HT1080 (cell line): ENCODE results near the gene NPAS3. TPM values are rescaled to one million over a fixed set of nuclear protein-coding genes. Genes with fewer than 3 reads are reported as not detected.

ENCODE experiments used
- DNase-seq: peaks from one replicate; pipeline ENCODE4 v3.0.0-alpha.2; 2015; ENCODE audit warnings: low read depth
- total RNA-seq: library from RNA; depleted of rRNA; stranded (reverse); fragments of >200 nt; shearing (Covaris generic); gene quantifications from 2 replicates; pipeline ENCODE4 v1.2.3, GENCODE V29; 2014

Gene NPAS3
- total RNA-seq, 1 experiment from 2014 or later = 0.18 TPM

DNA sequence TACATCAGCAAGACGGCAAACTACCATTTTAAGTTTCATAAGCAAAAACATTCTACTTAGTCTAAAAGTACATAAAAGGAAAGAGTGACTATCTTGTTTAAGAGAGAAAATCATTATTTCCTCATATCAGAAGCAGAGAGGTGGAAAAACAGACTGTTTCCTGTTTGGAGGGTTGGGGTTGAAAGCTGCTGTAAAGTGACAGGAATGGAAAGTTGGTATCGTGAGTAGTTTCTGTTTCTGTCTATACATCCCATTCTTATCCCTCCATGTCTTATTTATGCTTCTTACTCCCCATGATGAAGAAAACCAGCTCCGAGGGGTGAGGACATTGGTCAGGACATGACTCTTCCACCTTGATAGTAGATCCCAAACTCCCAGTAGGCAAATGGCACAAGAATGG is 795.7 kb downstream of the NPAS3 start:
- no peak for DNase-seq

DNA sequence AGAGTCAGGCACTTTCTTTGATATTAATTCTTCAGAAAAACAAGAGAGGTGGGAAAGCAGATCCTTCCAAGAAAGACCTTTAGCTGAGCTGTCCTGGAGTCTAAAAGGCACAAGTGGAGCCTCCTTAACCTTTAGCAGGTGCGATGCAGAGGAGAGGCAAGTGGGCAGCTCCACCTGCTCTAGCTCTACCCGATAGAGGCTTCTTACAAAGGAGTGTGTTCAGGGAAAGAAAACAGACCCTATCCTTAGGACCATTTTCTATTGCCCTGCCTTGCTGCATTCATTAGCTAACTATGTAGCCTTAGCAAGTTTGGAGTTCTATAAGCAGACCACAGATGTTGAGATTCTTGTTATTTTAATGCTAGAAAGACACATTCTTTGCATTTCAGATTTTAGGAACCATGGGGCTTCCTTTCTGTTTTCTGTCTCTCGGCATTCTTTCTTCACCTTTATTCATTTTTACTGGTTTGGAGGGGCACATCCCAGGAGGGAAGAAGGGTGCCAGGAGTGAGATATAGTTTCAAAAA is 797.7 kb downstream of the NPAS3 start:
- DNase-seq = no peak

DNA sequence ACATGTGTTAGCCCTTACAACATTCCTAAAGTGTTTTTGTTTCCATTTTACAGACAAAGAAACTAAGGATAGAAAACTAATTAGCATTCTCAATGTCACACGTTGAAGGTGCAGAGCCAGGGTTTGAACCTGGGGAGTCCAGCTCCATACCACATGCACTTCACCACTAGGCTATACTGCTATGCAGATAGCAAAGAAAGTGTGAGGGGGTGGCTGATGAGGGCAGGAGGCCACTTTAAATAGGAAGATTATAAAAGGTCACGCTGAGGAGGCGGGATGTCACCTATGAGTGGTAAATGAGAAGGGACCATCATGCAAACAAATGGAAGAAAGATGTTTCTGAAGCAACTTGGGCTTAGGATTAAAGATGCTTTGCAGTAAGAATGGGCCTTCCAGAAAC is 798.3 kb downstream of the NPAS3 start:
- no peak for DNase-seq

DNA sequence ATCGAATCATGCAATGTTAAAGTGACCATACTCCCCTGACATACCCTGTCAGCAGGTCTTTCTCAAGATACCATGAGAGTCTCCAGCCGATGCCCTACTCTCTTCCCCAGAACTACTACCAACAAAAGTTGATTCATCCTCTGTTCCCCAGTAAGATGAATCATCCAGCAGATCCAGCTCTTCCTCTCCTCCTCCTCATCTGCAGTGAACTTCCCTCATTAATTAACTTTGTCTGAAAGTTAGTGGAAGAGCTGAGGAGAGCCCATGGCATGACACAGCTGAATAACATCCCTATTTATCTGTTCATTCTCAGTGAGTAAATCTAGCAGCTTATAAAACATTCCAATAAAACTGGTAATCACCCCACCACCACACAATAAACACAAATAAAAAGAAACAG is 798.8 kb downstream of the NPAS3 start:
- peak; percentile 75 for DNase-seq

DNA sequence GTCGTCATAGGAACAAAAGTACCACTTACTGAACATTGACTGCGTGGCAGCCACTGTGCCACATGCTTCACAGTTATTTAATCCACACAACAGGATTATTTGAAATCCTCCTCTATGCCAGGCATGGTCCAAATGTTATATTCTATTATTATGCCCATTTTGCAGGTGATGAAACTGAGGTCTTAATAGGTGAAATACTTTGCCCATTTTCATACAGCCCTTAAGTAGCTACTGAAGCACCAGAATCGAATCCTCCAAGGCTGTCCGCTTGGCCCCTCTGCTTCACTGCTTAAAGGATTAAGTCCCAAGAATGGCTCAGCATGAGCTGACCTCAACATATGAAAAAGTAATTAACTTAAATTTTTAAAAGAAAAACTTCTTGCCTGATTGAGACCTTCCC is 799.4 kb downstream of the NPAS3 start:
- no peak for DNase-seq

DNA sequence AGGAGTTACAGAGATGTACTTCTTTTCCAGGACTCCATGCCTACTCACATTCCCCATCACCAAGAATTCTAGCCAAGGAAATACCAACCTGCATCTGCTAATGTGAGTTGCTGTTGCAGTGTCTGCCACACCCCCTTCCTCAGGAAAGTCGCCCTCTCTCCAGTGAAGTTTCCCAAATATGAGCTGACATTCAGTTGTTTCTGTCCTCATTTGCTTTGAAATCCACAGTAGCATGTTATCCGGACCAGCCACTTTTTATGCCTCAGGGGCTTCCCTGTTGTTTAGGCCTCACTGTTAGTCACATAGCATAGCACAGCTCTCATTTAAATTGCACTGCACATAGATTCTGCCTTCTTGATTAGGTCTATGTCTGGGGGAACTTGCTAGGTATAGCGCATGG is 799.8 kb downstream of the NPAS3 start:
- DNase-seq = no peak

DNA sequence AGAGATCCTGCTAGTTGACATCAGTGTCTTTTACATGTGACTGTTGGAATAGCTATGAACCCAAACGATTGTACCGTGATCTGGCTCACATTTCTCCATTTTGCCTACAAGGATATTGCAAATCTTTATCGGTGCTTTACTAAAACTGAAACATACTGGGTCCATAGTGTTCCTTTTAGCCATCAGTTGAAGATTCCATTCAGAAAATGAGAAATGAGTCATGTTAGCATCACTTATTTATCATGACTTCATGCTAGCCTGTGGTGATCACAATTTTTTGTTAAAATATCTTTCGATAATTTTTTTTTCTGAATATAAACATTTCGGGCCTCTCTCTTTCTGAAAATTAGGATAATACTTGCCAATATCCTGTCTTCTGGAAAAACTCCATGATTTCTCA is 801.9 kb downstream of the NPAS3 start:
- no peak for DNase-seq

DNA sequence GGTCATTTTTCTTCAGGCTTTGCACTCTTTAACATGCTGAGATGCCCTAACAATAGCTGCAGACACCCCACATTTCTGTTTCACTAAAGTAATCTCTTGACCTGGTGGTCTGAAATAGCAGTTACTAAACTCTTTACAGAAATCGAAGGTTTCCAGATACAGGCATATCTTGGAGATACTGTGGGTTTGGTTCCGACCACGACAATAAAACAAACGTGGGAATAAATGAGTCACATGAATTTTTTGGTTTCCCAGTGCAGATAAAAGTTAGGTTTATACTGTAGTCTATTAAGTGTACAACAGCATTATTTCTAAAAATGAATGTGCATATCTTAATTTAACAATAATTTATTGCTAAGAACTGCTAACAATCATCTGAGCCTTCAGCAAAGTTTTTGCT is 803.5 kb downstream of the NPAS3 start:
- no peak for DNase-seq

DNA sequence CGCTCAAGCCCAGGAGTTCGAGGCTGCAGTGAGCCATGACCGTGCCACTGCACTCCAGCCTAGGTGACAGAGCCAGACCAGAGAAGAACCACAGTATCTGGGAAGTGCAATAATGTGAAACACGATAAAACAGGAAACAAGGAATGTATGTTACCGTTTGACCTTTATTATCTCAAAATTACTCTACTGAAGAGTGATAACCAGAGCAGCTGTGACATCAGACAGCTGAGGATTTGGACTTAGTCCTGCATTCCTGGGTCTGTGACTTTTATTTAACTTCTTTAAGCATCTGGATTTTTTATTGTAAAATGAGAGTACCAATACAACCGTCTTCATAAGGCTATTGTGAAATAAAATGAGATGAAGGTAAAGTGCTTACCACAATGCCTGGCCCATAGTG is 806.5 kb downstream of the NPAS3 start:
- DNase-seq = no peak

DNA sequence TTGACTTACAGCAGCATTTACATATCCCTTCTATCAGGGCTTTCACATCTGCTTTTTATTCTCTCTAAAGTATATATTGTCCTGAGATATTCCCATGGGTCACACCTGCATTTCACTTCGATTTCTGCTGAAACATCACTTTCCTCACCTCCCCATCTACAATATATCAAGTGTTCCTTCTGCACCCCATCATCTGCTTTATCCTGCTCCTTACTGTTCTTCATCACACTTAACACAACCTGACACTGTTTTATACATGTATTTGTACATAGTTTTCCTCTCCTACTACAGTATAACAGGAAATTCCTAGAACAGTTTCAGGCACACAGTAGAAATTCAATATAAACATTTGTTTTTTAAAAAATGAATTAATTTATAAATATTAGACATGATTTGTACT is 809.1 kb downstream of the NPAS3 start:
- no peak for DNase-seq

DNA sequence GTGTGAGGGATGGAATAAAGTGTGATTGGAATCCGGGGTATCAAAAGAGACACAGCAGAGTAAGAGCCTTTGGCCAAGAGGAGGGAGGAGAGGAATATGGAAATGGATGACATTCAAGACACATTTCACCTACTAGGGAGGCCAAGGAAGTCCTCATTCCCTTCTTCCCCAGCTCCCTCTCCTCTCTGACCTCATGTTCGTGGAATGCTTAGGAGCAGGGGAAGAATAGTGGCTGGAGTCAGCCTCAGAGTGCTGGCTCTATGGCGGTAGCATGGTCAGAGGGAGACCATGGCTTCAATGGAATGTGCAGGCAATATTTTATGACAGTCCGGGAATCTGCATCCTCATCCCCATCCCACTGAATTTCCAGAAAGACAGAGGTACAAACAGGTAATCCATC is 815.6 kb downstream of the NPAS3 start:
- DNase-seq = peak; percentile 37

DNA sequence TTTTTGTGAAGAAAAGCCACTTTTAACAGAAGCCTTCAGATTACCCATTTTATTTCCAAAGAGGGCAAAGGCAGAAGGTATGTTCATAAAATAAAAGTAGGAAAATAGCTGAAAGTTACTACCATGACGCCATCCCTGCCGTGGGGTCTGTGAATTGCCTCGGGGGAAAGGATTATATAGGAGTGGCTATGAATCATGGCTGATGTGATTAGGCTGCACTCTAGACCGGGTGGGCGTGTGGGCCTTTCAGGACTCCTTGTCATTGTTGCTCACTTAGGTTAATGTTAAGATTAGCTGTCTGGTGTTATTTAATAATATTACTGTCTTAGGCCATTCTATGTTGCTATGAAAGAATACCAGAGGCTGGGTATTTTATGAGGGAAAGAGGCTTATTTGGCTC is 816.7 kb downstream of the NPAS3 start:
- no peak for DNase-seq

DNA sequence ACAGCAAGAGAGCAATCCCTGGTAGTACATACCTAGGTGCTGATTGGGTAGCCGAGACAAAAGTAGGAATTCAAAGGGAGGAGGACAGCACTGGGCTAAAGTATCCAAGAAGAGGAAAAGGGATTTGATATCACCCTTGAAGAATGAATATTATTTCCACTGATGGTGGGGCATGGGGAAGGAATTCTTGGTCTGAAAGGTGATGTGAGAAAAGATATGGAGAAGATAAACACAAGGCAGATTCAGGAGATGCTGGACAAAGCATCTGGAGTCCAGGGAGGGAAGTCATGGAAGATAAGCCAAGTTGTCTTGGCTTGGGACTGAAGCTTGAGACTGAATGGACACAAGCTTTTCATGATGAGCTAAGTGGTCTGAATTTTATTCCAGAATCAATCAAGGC is 818.2 kb downstream of the NPAS3 start:
- no peak for DNase-seq

DNA sequence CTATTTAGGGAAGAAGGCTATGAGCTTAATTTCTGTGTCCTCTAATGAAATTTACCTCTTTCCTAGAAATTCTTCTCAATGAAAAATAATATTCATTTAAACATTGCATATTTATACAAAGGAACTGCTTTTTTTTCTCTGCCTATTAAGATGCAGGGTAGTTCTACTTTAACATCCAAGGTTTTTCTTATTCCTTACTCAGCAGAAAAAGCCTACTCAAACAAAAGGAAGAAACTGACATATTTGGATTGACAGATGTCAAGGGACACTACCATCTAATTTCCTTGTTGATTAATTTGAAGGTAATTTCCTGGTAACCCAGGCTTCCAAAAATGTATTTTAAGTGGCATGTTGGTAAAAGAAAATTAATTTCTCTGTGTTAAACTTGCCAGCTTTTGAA is 819.9 kb downstream of the NPAS3 start:
- DNase-seq = no peak

DNA sequence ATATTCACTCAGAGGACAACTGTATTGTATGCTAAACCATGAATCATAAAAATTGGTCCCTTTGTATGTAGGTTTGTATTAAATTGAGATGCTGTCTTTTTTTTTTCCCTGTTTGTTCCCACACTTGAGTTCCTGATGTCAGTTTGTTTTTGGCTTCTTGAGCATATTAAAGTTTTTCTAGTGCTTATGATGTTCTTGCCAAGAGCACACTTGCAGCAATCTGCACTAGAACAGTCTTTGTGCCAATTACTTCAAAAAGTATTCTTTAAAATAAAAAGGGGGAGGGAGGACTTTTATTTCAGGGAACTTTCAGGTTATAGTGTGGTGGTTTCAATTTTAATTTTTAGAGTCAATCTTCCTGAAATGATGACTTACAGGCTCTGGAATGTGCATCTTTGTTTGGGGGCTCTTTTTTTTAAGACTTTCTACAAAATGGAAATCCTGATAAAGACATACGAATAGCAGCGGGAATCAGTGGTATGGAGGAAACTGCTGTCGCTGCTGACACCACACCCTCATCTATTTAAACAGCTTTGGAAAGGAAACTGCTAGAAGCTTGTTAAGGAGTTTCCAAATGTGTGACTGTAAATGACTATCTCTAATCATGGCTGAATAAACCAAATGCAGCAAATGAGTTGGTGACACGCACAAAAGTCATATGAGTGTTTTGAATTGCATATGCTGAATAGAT is 823.6 kb downstream of the NPAS3 start:
- no peak for DNase-seq

DNA sequence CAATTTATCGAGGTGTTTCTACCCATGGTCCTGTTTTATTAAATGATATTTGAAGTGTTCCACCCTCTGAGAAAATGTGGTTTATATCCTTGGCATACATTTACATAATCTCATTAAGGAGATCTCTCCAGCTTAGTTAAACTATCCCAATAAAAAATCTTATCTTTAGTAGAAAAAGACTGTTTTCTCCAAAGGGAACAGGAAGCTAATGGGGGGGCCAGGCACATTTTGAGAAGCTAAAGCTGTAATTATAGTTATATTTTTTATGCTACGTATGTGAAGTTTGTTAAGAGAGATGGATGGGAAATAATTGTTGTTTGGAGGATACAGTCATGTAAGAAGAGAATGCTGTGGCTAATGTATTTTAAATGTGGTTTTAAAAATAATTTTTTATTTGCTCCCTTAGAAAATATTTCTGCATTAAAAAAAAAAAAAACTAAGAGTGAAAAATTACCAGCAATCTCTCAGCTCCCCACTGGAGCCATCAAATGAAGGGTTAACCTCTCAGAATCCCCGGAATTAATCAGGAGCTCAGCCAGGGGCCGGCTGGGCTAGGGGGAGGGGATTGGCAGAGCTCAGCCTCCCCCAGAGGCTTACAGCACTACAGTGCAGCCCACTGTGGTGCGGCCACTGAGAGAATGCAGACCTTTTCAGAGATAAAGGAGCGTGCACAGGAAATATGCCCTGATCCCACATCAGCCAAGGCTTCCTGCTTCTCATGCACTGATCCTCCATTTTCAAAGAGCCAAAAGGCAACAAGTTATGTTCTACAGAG is 826.4 kb downstream of the NPAS3 start:
- DNase-seq = no peak

DNA sequence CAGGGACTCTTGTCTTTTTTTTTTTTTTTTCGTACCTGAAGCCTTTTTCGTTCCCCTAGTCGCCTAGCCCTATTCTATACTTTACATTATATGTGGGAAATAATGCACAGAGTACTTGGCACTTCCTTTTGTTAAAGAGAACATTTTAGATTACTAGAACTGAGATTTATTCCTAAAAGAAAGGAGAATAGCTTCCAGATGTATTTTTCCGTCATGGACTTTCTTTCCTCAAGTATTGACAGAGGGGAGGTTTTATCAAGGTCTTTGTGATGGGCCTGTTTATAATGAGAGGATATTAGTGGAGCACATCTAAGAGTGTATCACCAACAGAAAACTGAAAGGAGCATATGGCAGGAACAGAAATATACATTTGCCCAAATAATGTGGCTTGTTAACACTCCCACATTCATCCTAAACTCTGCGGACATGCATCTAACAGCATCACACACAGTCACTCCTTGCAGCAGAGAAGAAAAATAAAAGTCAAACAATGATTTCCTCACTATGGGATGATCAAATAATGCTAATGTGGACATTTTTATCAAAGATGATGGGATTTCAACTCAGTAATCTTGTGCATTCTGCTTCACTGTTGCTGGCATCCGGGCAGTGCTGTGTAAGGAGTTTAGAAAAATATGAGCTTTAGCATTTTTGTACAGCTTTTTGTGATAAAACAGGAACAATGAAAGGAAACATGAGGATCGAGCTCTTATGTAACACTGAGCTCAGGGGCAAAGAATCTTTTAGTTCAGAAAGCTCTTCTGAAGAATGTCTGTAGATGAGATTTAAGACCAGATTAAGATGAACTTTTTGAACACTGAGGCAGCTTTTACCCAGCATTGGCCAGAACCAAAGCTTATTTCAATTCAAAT is 829.1 kb downstream of the NPAS3 start:
- no peak for DNase-seq

DNA sequence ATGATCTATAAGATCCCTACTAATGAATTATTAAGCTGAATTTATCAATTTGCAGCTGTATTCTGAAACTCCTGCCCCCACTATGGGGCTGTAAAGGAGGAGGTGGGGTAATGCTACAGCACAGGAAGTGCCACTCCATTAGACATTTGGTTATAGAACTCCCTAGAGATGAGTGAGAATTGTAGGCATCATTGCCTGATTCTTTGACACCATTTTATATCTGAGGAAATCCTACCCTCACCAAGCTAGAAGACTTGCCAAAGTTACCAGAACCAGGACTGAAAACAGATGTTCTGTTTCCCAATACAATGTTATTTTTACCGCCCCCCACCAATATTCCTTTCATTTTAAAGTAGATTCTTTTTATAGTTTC is 829.8 kb downstream of the NPAS3 start:
- DNase-seq = no peak

DNA sequence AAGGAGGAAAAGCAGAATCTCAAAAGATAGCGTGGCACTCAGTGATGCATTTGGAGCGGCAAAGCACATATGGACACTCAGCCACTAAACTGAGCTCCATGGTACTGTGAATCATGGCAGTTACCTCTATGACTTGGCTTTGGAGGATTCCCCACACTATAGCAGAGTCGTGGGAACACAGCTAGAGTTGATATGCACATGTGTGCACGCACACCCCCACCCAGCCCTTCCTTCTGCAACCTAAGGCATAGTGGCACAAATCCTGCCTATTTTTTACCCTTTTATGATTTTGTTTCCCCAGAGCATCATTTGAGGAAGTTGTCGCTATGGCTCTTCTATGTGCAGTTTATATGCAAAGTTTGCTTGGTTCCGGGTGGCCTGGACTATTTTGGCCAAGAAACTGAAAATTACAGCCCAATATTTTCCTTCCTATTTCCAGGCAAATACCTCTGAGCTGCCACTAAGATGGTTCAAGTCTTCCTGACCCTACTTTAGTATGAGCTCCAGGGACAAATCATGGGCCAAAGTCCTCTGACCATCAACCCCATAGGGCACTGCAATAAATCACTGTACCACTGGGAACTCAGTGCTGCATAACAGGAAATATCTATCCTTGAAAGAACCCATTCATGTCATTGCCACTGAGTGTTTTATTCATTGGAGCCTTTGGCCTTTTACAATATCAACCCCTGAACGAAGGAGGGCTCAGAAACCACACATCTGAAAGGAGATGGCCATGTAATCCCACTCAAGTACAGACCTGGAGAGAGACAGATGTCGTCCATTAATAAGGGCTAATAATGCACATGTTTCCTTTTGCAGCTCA is 834.7 kb downstream of the NPAS3 start:
- no peak for DNase-seq

DNA sequence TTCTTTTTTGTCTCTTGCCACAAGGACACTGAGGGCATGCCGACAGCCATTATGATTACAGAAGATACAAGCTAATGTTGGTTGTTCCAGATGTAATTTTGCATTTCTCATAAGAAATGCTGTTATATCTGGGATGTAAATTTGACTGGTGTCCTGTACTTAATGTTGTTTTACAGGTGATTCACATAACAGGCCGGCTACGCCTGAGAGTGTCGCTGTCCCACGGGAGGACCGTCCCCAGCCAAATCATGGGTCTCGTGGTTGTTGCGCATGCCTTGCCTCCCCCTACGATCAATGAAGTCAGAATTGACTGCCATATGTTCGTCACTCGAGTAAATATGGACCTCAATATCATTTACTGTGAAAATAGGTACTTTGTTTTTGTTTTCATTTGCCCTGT is 835.5 kb downstream of the NPAS3 start:
- no peak for DNase-seq
